ENCODE results near the gene AKT3.

- no peak for TF ChIP-seq CTCF (IDR thresholded peaks at IDR 0.05)
- TF ChIP-seq POLR2A (IDR thresholded peaks at IDR 0.05), result no peak
- no peak for TF ChIP-seq POLR2AphosphoS5 (IDR thresholded peaks at IDR 0.05)
- no peak for TF ChIP-seq EP300 (IDR thresholded peaks at IDR 0.05)
These were observed 139.6 kb downstream of the AKT3 start for GRCh38 chr1:243710467-243710866.

All from sigmoid colon (tissue), 4 donors.